ENCODE measurements around the gene IFT81.

IFT81 gene

DNA sequence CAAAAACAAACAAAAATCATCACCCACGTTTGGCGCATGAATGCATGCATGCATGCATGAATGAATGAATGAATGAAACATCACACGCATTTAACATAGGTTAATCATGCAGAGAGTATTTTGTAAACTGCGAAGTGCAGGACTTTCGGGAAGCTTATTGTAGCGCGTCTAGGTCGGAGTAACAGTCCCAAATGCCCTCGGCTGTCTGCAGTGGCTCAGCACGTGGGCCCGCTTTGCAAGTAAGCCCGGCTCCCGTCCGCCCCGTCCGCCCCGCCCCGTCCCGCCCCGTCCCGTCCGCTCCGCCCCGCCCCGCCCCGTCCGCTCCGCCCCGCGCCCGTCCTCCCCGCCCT lies 263 bp upstream of the IFT81 start:
- peaks cover 0 to 2% of the 10 kb centered on the region in 2 experiments for H3K4me1 ChIP-seq (ENCODE audit: control insufficient read depth in 1 of 2, insufficient read depth in 2 of 2, low read length in 2 of 2)
- no peak overlapping the region for H2BK120ac ChIP-seq (ENCODE audit: insufficient read depth, low read length, poor library complexity)
- no peak overlapping the region for H3K9ac ChIP-seq (ENCODE audit: low read length)
- H4K8ac ChIP-seq (ENCODE audit: low read depth, low read length), result no peak overlapping the region
- H4K12ac ChIP-seq (ENCODE audit: low read depth, low read length), result no peak overlapping the region
- H2AK5ac ChIP-seq (ENCODE audit: low read length), result no peak overlapping the region
- H2AFZ ChIP-seq (ENCODE audit: insufficient read depth, low read length, poor library complexity), result no peak overlapping the region
- H3K4ac ChIP-seq (ENCODE audit: low read depth, low read length), result no peak overlapping the region
- H2BK12ac ChIP-seq (ENCODE audit: low read length), result no peak overlapping the region
- peak overlapping the region; percentile 49 for H3K4me2 ChIP-seq (ENCODE audit: low read length)
- no peak overlapping the region for H3K14ac ChIP-seq (ENCODE audit: low read length)
- peaks cover 4% of the 10 kb centered on the region for H3K79me2 ChIP-seq (ENCODE audit: control insufficient read depth, insufficient read depth, low read length, poor library complexity)
- H4K91ac ChIP-seq (ENCODE audit: low read depth, low read length), result no peak overlapping the region
- H3K23ac ChIP-seq (ENCODE audit: low read length), result no peak overlapping the region
- H2BK5ac ChIP-seq (ENCODE audit: low read depth, low read length, poor library complexity), result no peak overlapping the region
- no CpG with 5 or more reads among the region's 32 CpGs for WGBS (ENCODE audit: extremely low coverage, insufficient coverage, insufficient read length)
- no peaks in the 10 kb centered on the region for H3K9me3 ChIP-seq (ENCODE audit: insufficient read depth, low read depth, low read length)
- peaks cover 3% of the 10 kb centered on the region for H3K79me1 ChIP-seq (ENCODE audit: low read length)
- no peak overlapping the region for H3K4me3 ChIP-seq (ENCODE audit: low read depth, low read length)
- no peak for DNase-seq
- no peak overlapping the region for H3K27ac ChIP-seq (ENCODE audit: low read depth, low read length)
- H3K36me3 ChIP-seq (ENCODE audit: control insufficient read depth in 1 of 2, insufficient read depth in 2 of 2, low read length in 2 of 2), result peaks cover 2 to 3% of the 10 kb centered on the region in 2 experiments
- no peak overlapping the region for H3K18ac ChIP-seq (ENCODE audit: low read length)
- H3K27me3 ChIP-seq (ENCODE audit: insufficient read depth, low read length), result no peaks in the 10 kb centered on the region

DNA sequence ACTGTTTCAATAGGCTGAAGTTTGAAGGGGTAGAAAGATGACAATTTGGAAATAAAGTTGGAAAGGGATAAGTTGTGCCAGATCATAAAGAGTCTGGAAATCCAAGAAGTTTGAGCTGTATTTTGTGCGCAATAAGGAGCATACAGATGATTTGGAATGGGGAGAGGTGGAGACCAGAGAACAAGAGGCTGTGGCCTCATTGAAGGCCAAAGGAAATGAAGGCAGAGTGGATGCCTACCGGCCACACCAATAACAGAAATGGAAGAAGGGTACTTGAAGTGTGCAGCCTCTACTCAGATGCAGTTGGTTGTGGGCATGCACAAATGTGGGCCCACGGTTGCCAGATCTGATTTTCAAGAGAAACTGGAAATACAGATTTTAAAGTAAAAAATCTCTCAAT lies 2.4 kb downstream of the IFT81 start:
- no peaks in the 10 kb centered on the region for H3K27me3 ChIP-seq (ENCODE audit: insufficient read depth, low read length)
- no peak overlapping the region for H2BK120ac ChIP-seq (ENCODE audit: insufficient read depth, low read length, poor library complexity)
- H3K79me1 ChIP-seq (ENCODE audit: low read length), result peaks cover 3% of the 10 kb centered on the region
- H3K23ac ChIP-seq (ENCODE audit: low read length), result no peak overlapping the region
- H2BK12ac ChIP-seq (ENCODE audit: low read length), result no peak overlapping the region
- H3K9me3 ChIP-seq (ENCODE audit: insufficient read depth, low read depth, low read length), result no peaks in the 10 kb centered on the region
- no peak overlapping the region for H4K8ac ChIP-seq (ENCODE audit: low read depth, low read length)
- no peak overlapping the region for H3K18ac ChIP-seq (ENCODE audit: low read length)
- H2BK5ac ChIP-seq (ENCODE audit: low read depth, low read length, poor library complexity), result no peak overlapping the region
- H3K4me3 ChIP-seq (ENCODE audit: low read depth, low read length), result no peak overlapping the region
- H3K4ac ChIP-seq (ENCODE audit: low read depth, low read length), result no peak overlapping the region
- H2AFZ ChIP-seq (ENCODE audit: insufficient read depth, low read length, poor library complexity), result no peak overlapping the region
- H2AK5ac ChIP-seq (ENCODE audit: low read length), result no peak overlapping the region
- peaks cover 0 to 2% of the 10 kb centered on the region in 2 experiments for H3K4me1 ChIP-seq (ENCODE audit: control insufficient read depth in 1 of 2, insufficient read depth in 2 of 2, low read length in 2 of 2)
- no peak overlapping the region for H4K91ac ChIP-seq (ENCODE audit: low read depth, low read length)
- DNase-seq, result no peak
- no peak overlapping the region for H3K27ac ChIP-seq (ENCODE audit: low read depth, low read length)
- H3K36me3 ChIP-seq (ENCODE audit: control insufficient read depth in 1 of 2, insufficient read depth in 2 of 2, low read length in 2 of 2), result peaks cover 2 to 3% of the 10 kb centered on the region in 2 experiments
- peaks cover 4% of the 10 kb centered on the region for H3K79me2 ChIP-seq (ENCODE audit: control insufficient read depth, insufficient read depth, low read length, poor library complexity)
- H3K4me2 ChIP-seq (ENCODE audit: low read length), result no peak overlapping the region
- WGBS (ENCODE audit: extremely low coverage, insufficient coverage, insufficient read length), result no CpG with 5 or more reads among the region's 3 CpGs
- no peak overlapping the region for H3K9ac ChIP-seq (ENCODE audit: low read length)
- H4K12ac ChIP-seq (ENCODE audit: low read depth, low read length), result no peak overlapping the region
- H3K14ac ChIP-seq (ENCODE audit: low read length), result no peak overlapping the region

DNA sequence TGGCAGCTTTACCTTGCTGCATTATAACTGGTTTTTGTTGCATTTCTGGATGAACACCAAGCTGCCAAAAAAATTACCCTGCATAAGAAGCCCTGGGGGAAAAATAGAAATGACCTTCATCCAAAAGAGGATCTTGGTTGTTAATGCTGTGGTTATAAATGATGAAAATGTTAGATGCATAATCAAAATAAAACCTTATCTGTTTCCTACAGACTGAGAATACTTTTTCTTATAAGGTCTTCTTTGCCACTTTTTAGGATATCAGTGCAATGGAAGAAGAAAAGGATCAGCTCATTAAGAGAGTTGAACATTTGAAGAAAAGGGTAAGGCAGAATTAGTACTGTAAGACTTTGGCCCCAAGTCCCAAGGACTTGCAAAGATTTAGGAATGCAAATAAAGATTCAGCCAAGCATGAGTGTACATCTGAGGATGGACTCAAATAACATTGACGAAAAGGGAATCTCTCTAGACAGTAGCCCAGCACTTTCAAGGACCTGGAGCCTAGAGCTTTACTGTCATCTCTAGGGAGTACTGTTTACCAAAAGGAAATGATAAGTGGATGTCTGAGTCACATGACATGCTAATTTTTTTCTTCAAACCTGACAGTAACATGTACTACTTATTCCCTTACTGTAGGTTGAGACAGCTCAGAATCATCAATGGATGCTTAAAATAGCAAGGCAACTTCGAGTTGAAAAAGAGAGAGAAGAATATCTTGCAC lies 10.7 kb downstream of the IFT81 start:
- no peak overlapping the region for H3K23ac ChIP-seq (ENCODE audit: low read length)
- H3K27ac ChIP-seq (ENCODE audit: low read depth, low read length), result no peak overlapping the region
- no peak overlapping the region for H3K18ac ChIP-seq (ENCODE audit: low read length)
- no peaks in the 10 kb centered on the region for H3K79me2 ChIP-seq (ENCODE audit: control insufficient read depth, insufficient read depth, low read length, poor library complexity)
- H3K4ac ChIP-seq (ENCODE audit: low read depth, low read length), result no peak overlapping the region
- peaks cover 8 to 10% of the 10 kb centered on the region in 2 experiments for H3K36me3 ChIP-seq (ENCODE audit: control insufficient read depth in 1 of 2, insufficient read depth in 2 of 2, low read length in 2 of 2)
- H4K12ac ChIP-seq (ENCODE audit: low read depth, low read length), result no peak overlapping the region
- no peaks in the 10 kb centered on the region for H3K79me1 ChIP-seq (ENCODE audit: low read length)
- H2AFZ ChIP-seq (ENCODE audit: insufficient read depth, low read length, poor library complexity), result no peak overlapping the region
- H2BK120ac ChIP-seq (ENCODE audit: insufficient read depth, low read length, poor library complexity), result no peak overlapping the region
- H2BK5ac ChIP-seq (ENCODE audit: low read depth, low read length, poor library complexity), result no peak overlapping the region
- DNase-seq, result no peak
- H3K9me3 ChIP-seq (ENCODE audit: insufficient read depth, low read depth, low read length), result no peaks in the 10 kb centered on the region
- H4K91ac ChIP-seq (ENCODE audit: low read depth, low read length), result no peak overlapping the region
- H4K8ac ChIP-seq (ENCODE audit: low read depth, low read length), result no peak overlapping the region
- H3K14ac ChIP-seq (ENCODE audit: low read length), result no peak overlapping the region
- no peak overlapping the region for H3K4me3 ChIP-seq (ENCODE audit: low read depth, low read length)
- H3K9ac ChIP-seq (ENCODE audit: low read length), result no peak overlapping the region
- no peak overlapping the region for H3K4me2 ChIP-seq (ENCODE audit: low read length)
- WGBS (ENCODE audit: extremely low coverage, insufficient coverage, insufficient read length), result no CpG with 5 or more reads among the region's 2 CpGs
- H3K4me1 ChIP-seq (ENCODE audit: control insufficient read depth in 1 of 2, insufficient read depth in 2 of 2, low read length in 2 of 2), result no peaks in the 10 kb centered on the region
- no peaks in the 10 kb centered on the region for H3K27me3 ChIP-seq (ENCODE audit: insufficient read depth, low read length)
- no peak overlapping the region for H2BK12ac ChIP-seq (ENCODE audit: low read length)
- H2AK5ac ChIP-seq (ENCODE audit: low read length), result no peak overlapping the region

DNA sequence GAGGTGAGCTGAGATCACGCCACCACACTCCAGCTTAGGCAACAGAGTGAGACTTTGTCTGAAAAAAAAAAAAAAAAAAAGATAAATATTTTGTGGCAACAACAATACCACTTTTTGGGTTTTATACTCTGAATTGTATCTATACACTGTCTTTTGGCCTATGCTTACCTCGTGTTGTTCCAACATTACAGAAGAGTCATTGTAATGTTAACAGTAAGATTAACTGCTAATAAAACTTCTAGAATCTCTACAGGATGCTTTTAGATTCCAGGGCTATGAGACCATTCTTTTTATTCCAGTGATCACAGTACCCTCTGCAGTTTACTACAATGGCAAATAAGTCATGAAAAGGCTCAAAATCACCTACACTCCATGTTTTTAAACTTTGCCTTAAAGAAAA lies 11.6 kb downstream of the IFT81 start:
- peaks cover 8 to 10% of the 10 kb centered on the region in 2 experiments for H3K36me3 ChIP-seq (ENCODE audit: control insufficient read depth in 1 of 2, insufficient read depth in 2 of 2, low read length in 2 of 2)
- DNase-seq, result no peak
- no peaks in the 10 kb centered on the region for H3K27me3 ChIP-seq (ENCODE audit: insufficient read depth, low read length)

More for the DNA sequence above, 11.6 kb downstream of the IFT81 start:
- no peaks in the 10 kb centered on the region for H3K4me1 ChIP-seq (ENCODE audit: control insufficient read depth in 1 of 2, insufficient read depth in 2 of 2, low read length in 2 of 2)
- H3K4ac ChIP-seq (ENCODE audit: low read depth, low read length), result no peak overlapping the region
- H4K12ac ChIP-seq (ENCODE audit: low read depth, low read length), result no peak overlapping the region
- H3K9me3 ChIP-seq (ENCODE audit: insufficient read depth, low read depth, low read length), result no peaks in the 10 kb centered on the region
- H3K18ac ChIP-seq (ENCODE audit: low read length), result no peak overlapping the region
- no peaks in the 10 kb centered on the region for H3K79me2 ChIP-seq (ENCODE audit: control insufficient read depth, insufficient read depth, low read length, poor library complexity)
- no peak overlapping the region for H3K14ac ChIP-seq (ENCODE audit: low read length)
- WGBS (ENCODE audit: extremely low coverage, insufficient coverage, insufficient read length), result no CpG with 5 or more reads among the region's 2 CpGs
- H2AK5ac ChIP-seq (ENCODE audit: low read length), result no peak overlapping the region
- no peak overlapping the region for H3K27ac ChIP-seq (ENCODE audit: low read depth, low read length)
- no peak overlapping the region for H3K4me3 ChIP-seq (ENCODE audit: low read depth, low read length)
- H3K23ac ChIP-seq (ENCODE audit: low read length), result no peak overlapping the region
- no peaks in the 10 kb centered on the region for H3K79me1 ChIP-seq (ENCODE audit: low read length)
- H4K91ac ChIP-seq (ENCODE audit: low read depth, low read length), result no peak overlapping the region
- no peak overlapping the region for H2BK5ac ChIP-seq (ENCODE audit: low read depth, low read length, poor library complexity)
- H4K8ac ChIP-seq (ENCODE audit: low read depth, low read length), result no peak overlapping the region
- no peak overlapping the region for H3K4me2 ChIP-seq (ENCODE audit: low read length)
- no peak overlapping the region for H2BK120ac ChIP-seq (ENCODE audit: insufficient read depth, low read length, poor library complexity)
- no peak overlapping the region for H2AFZ ChIP-seq (ENCODE audit: insufficient read depth, low read length, poor library complexity)
- no peak overlapping the region for H3K9ac ChIP-seq (ENCODE audit: low read length)
- H2BK12ac ChIP-seq (ENCODE audit: low read length), result no peak overlapping the region

Data from trophoblast cell (in vitro differentiated cells and primary cell).